GM19438 (cell line): ENCODE data around the gene LSP1.
"Not testable (repeated sequence)": the region's sequence is repeated elsewhere in the genome, so short reads cannot be mapped to it uniquely, and the experiment has no call there.

Experiments
- ATAC-seq: cut with Tn5 transposase; IDR thresholded peaks from one replicate; pipeline ENCODE4 v1.9.1; 2021; ENCODE audit warnings: low read depth; ENCODE audit not compliant: unreplicated experiment

The LSP1 gene

DNA sequence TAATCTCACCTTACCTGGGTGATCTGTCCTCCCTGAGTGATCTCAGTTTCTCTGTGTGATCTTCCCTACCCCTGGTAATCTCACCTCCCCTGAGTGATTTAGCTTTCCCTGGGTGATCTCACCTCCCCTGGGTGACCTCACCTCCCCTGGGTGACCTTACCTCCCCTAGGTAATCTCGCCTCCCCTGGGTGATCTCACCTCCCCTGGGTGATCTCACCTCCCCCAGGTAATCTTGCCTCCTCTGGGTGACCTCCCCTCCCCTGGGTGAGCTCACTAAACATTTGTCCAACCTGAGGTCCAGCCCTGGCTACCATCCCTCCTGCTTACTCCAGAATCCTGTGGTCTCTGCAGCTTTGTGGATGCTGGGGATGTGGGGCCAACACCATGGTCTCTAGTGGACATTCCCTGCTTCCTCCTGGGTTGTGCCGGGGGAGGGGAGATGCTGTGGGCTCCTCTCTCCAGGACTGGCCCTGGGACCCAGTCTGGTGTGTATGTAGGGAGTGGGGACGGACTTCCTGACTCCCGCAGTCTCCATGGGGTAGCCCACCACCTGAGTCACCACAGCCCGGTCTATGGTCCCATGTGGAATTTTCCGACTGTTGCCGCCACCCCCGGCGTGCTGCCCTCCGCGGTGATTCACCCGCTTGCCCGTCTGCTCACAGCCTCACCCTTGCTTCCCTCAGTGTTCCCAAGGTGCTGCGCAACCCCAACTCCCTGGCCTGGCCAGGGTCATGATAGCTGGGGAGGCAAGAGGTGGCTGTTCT lies 9.9 kb downstream of the LSP1 start:
- no peak for ATAC-seq

DNA sequence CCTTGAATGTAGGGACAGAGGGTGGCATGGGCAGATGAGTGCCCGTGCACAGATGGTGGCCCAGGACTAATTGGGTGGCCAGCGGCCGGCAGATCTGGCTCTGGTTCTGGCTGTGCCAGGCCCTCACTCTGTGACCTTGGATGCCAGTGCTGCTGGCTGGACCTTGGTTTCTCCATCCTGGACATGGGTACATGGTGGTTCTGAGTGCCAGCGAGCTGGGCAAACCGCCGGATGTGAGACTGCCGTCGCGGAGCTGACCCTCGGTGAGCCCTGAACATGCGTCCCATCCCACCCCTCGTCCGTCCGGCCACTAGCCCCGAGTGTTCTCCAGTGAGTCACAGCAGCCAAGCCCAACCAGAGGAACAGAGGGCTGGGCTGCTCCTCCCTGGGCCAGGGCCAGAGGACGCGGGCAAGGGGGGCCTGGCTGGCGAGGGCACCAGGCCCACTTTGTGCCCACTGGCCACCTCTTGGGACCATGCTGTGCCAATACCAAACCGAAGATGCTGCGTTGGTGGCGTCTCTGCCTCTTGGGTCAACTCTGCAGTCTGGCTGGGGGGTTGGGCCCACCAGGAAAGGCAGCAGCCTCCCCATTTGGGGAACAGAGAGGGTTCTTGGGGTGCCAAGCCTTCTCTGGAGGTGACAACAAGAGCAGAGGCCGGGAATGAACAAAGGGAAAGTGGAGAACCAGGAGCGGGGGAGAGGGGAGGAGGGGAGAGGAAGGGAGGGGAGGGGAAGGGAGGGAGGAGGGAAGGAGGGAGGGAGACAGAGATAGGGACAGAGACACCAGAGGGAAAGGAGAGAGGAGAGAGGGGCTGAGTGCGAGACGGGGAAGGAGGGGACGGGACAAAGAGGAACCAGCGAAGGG lies 10.7 kb downstream of the LSP1 start:
- ATAC-seq: no peak

DNA sequence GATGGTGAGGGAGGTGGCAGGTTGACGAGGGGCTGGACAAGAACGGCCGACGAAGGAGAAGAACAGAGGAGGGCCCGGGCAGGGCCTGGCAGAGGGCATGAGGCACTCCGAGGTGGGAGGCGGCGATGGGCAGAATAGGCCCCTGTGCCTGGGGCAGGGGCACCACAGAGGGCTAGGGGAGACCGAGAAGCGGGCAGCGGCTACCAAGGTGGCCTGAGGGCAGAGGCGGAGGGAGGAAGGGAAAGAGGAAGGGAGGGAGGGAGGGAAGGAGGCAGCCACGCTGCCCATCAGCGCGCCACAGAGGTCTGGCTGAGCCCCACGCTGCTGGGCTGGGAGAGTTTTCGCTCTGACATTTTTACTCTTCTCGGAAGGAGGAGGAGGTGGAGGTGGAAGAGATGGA lies 11.3 kb downstream of the LSP1 start:
- no peak for ATAC-seq

DNA sequence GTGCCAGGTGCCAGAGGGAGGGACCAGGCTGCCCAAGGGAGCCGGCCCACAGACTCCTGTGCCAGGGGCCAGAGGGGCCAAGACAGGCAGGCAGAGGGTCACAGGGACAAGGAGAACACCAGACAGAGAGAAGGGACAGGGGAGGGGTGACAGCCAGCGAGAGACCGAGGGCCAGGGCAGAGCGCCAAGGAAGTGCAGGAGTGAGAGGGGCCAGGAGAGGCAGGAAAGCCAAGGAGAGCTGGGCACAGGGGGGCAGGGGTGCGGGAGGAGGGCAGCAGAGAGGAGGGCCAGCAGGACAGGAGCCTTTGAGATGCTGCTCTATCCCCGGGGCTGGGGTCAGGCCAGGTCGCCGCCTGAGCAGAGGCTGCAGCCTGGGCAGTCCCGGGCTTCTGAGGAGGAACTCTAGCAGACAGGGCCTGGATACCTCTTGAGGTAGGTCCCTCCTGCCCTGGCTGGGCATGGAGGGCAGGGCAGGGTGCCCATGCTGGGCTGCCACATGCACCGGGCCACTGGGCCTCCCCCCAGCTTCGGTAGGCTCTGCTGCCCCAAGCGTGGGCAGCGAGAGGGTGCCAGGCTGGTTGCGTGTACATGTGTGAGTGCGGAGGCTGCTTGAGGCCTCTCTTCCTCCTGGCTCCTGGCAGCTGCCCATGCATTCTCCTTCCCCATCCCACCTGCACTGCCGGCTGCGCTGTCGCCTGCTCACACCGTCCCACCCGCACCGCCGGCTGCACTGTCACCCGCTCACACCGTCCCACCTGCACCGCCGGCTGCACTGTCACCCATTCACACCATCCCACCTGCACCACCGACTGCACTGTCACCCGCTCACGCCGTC lies 12.2 kb downstream of the LSP1 start:
- ATAC-seq: no peak

DNA sequence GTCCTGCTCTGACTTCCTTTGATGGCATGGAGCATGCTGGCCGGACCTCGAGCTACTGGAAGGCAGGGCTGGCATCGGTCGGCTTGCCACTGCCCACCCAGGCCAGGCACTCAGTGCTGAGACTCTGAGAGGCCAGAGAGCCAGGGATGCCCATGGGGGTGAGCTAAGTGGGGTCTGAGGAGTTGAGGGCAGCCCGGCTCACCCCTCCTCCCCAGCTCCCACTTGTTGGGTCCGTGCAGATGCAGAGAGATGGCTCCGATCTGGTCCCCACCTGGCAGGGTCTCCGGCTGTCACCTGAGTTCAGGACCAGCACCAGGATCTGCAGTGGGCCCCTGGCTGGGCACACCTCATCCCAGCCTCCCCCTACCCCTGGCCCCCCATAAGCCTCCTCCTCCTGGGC lies 13.3 kb downstream of the LSP1 start:
- ATAC-seq: no peak

DNA sequence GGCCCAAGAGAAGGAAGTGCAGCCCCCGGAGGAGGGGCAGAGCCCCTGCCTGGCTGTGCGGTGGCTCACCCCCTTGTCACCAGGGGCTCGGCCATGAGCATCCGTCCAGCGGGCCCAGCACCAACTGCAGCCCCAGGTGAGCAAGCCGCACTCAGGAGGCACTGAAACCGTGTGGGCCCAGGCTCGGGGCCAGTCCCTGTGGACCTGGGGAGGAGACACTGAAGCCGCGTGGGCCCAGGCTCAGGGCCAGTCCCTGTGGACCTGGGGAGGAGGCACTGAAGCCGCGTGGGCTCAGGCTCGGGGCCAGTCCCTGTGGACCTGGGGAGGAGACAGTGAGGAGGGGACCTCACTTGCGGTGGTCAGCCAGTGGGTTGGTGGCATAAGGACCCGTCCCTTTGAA lies 13.9 kb downstream of the LSP1 start:
- ATAC-seq: no peak

DNA sequence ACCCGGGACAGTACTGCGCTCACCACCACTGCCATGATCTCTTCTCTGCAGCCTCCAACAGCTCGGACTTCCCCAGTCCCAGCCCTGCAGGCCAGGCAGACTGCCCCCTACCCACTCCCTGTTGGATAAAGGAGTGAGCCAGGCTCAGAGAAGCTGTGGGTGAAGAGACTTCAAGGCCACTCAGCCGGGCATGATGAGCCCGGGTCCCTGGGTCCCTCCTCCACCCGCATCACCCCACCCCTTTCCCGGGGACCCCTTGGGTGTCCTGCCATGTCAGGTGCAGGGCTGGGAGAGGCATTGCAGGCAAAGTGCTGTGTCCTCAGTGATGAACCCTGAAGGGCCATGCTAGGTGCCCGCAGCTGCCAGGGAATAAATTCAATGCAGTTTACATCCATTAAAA lies 14.5 kb downstream of the LSP1 start:
- no peak for ATAC-seq

DNA sequence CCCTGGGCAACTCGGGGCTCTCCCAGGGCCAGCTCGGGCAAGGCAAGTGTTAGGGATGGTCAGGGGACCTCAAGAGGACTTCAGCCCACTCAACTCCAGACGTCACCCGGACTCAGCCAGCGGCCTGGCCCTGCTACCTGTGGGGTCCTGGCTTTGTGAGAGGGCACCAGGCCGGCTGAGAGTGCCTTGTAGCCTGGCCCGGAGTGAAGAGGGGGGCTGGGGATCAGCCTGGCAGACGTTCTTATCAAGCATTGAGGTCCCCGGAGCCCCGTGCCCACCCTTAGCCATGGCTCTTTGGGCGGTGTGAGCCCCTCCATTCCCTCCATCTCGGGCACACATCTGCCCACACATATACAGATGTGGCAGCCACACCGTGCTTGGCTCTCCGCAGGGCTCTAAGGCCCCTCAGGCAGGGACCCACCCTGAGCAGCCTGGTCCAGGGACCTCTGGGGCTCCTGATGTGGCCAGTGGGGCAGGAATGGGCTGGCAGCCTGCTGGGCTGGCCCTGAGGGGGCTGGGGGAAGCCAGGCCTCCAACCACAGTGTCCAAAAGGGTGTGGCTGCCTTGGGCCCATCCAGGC lies 15.3 kb downstream of the LSP1 start:
- ATAC-seq: no peak

DNA sequence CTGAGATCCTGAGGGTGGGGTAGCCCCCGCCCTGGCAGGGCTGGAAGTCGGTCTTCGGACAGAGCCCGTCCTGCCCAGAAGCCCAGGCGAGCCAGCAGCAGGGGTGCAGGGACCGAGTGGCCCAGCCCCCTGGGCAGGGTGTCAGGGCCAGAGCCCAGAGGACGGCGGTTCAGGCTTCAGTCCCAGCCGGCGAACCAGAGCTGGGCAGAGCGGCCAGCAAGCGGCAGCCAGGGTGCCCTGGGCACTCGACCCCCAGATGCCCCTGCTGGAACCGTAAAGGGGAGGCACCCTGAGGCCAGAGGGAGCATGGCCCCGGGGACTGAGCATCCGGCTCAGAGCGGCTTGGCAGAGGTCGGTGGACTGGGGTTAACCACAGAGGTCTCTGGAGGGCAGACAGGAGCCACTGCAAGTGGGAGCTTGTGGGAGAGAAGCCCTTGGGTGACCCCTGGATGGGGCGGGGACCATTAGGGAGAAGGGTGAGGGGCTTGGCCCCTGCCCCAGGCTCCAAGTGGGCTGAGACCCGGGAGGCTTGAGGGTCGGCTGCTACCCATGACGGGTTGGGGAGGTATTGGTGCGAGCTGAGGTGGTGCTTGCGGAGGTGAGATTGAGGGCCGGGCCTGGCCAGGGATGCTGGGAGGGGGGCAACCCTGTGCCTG lies 15.9 kb downstream of the LSP1 start:
- ATAC-seq: no peak

DNA sequence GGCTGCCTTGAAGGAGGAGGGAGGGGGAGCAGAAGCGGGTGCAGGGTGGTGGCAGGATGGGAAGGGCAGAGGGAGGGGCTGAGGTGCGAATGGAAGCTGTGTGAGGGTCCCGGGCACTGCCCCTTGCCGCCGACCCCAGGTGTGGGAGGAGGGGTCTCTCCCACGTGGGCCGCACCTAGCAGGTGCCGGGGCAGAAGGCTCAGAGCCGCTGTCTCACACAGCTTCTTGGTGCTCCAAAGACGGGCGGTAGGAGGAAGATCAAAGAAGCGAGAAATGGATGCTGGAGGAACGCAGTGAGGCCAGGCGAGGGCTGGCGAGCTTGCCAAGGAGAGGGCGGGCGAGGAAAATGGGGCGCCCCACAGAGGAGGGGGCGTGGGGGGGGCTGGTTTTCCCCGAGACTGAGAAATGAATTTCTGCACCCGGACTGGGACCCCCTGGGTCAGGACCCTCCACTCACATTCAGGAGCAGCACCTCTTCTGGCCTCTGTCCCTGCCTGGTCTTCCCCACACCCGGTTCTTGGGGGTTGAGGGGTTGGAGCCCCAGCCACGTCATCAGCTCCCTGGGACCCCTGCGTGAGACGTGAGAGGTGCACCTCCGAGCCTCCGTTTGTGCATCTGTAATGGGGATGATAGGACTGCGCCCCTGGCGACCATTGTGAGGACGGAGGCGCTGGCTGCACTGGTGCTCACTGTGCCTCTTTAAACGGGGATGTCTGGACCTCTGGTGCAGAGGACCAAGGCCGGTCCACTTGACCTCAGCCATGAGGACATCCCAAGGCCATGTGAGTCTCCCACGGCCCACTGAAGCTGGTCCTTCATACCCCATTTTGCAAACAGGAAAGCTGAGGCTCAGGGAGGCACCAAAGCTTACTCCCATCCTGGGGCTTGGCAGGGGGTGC lies 16.8 kb downstream of the LSP1 start:
- ATAC-seq: no peak

DNA sequence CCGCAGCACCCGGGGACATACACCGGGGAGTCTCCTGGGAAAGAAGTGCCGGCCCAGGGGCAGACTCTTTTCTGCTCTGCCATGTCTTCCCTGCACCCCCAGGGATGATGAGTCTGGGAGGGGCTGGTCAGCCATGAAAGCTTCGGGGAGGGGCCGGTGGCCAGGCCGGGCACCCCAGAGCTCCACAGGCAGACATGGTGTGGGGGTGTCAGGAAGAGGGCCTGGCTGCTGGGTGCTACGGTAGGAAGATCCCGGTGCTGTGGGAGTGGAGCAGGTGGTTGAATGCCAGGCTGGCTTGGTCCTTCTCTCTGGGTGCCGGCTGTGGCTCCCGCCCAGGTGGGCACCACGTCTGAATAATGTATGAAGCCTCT lies 17.4 kb downstream of the LSP1 start:
- no peak for ATAC-seq

DNA sequence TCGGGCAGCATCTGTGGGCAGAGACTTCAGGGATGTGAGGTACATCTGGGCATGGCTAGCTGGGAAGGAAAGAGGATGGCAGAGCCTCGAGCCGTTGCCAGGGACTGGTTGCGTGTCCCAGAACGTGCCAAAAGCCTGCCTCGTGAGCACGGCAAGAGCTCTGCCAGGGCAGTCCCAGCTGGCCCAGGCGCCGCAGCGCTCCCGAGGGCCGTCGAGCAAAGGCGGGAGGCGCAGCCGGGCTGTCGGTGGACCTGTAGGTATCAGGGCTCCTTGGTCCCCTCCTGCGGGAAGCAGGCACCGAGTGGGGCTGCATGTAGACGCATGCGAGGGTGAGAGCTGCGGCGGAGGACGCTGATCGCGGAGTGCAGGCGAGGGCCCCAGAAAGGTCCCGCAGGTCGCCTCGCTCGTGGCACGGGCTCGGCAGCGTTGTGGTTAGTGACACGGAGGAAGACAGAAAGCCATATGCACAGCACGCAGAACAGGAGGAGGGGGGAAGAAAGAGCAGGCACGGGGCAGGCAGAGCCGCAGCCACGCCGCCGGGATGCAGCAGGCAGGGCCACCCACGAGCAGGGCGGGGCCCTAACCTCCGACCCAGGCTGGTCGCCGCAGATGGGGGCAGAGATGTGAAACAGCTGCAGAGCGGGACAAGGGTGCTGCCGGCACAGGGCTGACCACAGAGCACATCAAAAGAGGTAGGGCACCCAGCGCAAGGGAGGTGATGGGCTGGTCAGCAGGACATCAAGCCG lies 18.0 kb downstream of the LSP1 start:
- ATAC-seq: no peak

DNA sequence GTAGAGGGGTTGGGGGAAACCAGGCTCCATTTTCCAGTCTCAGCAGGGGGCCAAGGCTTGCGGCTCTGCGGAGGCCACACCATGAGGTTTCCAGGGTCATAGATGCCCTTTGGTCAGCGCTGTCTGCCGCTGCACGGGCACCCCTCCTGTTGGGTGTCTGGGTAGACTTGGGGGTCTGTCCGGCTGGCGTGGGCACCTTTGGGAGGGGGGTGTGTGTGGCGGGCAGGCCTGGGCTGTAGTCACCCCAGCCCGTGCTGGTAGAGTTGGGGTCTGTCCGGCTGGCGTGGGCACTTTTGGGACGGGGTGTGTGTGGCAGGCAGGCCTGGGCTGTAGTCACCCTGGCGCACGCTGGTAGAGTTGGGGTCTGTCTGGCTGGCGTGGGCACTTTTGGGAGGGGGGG lies 18.6 kb downstream of the LSP1 start:
- no peak for ATAC-seq

DNA sequence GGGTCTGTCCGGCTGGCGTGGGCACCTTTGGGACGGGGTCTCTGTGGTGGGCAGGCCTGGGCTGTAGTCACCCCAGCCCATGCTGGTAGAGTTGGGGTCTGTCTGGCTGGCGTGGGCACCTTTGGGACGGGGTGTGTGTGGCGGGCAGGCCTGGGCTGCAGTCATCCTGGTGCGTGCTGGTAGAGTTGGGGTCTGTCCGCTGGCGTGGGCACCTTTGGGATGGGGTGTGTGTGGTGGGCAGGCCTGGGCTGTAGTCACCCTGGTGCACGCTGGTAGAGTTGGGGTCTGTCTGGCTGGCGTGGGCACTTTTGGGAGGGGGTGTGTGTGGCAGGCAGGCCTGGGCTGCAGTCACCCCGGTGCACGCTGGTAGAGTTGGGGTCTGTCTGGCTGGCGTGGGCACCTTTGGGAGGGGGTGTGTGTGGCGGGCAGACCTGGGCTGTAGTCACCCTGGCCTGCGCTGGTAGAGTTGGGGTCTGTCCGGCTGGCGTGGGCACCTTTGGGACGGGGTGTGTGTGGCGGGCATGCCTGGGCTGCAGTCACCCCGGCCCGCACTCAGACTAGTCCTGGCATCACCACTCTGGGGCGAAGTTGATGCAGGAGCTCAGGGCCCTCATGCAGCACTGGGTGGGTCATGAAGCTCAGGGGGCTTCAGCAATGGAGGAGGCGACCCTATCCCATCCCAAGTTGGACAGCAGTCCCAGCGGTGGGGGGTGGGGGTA lies 19.5 kb downstream of the LSP1 start:
- no peak for ATAC-seq

DNA sequence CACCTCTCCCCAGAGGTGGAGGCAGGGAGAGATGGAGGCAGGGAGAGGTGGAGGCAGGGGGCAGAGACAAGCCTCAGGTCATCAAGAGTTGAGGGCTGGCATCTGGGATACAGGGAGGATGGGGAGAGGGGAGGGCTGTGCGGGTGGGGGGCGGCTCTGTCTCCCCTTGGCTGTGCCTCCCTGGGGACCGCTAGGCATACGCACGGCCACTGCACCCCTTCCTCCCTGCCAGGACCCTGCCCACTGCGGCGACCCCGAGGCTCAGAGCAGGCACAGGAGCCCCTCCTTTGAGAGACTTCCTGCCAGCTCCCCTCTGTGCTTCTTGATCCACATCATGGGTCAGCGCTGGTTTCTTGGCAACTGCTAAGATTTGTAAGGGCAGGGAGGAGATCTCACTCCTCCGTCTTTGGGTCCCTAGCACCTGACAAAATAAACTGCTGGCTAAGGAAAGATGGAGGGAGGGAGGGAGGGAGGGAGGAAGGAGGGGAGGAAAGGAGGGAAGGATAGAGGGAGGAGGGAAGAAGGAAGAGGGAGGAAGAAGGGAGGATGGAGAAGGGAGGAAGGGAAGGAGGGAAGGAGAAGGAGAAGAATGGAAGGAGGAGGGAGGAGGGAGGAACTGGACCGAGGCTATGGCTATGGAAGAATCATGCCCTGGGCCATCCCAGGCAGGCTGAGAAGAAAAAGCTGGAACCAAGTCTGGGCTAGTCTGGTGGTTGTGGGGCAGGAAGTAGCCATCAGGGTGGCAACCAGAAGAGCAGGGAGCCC lies 20.3 kb downstream of the LSP1 start:
- no peak for ATAC-seq

DNA sequence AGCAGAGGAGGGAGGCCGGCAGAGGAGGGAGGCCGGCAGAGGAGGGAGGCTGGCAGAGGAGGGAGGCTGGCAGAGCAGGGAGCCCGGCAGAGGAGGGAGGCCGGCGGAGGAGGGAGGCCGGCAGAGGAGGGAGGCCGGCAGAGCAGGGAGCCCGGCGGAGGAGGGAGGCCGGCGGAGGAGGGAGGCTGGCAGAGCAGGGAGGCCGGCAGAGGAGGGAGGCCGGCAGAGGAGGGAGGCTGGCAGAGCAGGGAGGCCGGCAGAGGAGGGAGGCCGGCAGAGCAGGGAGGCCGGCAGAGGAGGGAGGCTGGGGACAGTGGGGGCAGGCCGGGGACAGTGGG lies 20.9 kb downstream of the LSP1 start:
- not testable (repeated sequence) for ATAC-seq

DNA sequence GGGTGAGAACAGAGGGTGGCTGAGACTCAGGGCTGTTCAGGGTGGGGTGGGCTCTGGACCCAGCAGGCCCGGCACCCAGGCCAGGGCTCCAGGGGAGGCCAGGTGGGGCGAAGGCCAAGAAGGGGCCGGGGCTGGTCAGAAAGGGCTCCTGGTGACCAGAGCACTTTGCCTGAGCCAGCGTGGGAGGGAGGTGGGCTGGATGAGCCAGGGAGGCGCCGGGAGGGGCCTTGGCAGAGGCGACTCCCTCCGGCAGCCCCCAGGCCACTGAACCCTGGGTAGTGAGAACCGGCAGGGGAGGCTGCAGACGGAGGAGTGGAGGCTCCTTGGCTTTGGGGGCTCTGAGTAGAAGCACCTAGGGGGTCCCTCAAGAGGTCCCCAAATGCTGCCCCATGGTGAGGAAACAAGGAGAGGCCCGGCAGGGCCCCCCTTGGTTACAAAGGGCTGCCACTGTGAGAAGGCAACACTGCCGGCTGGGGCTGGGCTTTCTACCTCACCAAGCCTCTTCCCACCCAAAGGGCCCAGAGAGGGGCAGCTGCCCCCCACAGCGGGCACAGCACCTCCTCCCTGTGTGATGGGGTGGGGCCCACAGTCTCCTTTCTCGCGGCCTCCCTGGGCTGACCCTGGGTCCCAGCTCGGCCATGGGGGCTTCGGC lies 21.7 kb downstream of the LSP1 start:
- ATAC-seq: not testable (repeated sequence)
